Right lung (tissue), 5 donors: ENCODE data around the gene TOMM6. TPM values are rescaled to one million over a fixed set of nuclear protein-coding genes. Genes with fewer than 3 reads are reported as not detected.
"Not testable (repeated sequence)": the region's sequence is repeated elsewhere in the genome, so short reads cannot be mapped to it uniquely, and the experiment has no call there.

Source experiments
- DNase-seq, 2 donors: peaks; one replicate each; pipeline ENCODE4 v3.0.0-alpha.2; 2013
- polyA plus RNA-seq, 5 donors: library from polyadenylated mRNA; unstranded; fragments of 120-200 nt; gene quantifications; one replicate each; pipeline versions ENCODE4 v1.2.1 to v1.2.3, GENCODE V29; 2013; ENCODE audit warnings: inconsistent platforms in 1 of 5, low replicate concordance in 1 of 5; ENCODE audit not compliant: insufficient read length in 5 of 5, insufficient read depth in 1 of 5

TOMM6 gene
- polyA plus RNA-seq, 5 donors: 191 to 229 (median 205) TPM

DNA sequence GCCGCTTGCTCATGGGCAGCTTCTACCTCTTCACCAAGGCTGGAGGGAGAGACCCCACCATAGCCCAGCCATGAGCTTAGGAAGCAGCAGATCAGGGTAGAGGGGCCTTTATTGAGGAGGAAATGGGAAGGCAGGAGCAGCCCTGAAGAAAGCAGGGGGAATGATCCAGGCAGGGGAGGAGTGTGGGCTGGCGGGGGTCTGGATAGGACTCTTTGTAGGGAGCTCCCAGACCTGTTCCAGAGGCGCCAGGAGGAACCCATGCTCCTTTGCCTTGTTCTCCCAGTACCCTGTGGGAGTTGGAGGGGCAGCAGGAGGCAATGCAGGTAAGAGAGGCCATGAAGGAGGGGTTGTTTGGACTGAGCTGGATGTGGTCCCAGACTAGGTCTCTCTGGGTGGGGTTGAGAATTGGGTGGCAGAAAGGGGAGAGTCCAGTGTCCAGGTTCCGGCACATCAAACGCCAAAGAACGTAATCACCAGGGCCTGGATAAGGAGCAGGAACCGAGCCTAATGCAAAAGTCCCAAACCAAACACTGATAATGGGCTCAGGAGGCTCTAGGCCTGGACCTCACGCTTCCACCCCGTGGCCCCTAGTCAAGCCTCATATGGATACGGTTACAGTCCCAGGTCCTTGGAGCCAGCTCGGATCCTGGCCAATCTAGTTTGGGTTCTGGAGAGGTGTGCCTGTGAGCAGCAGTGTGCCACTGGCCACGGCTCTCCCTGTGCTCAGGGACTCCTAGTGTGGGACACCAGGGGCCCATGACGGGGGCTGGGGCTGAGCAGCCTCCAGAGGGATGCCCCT lies 28.2 kb upstream of the TOMM6 start:
- no peak for DNase-seq

GRCh38 chr6:41759905-41760579 lies 27.5 kb upstream of the TOMM6 start:
- no peak for DNase-seq

- DNase-seq: no peak
These were observed 24.0 kb upstream of the TOMM6 start for GRCh38 chr6:41763470-41763869.

GRCh38 chr6:41766043-41766664 lies 21.3 kb upstream of the TOMM6 start:
- not testable (repeated sequence) for DNase-seq

DNA sequence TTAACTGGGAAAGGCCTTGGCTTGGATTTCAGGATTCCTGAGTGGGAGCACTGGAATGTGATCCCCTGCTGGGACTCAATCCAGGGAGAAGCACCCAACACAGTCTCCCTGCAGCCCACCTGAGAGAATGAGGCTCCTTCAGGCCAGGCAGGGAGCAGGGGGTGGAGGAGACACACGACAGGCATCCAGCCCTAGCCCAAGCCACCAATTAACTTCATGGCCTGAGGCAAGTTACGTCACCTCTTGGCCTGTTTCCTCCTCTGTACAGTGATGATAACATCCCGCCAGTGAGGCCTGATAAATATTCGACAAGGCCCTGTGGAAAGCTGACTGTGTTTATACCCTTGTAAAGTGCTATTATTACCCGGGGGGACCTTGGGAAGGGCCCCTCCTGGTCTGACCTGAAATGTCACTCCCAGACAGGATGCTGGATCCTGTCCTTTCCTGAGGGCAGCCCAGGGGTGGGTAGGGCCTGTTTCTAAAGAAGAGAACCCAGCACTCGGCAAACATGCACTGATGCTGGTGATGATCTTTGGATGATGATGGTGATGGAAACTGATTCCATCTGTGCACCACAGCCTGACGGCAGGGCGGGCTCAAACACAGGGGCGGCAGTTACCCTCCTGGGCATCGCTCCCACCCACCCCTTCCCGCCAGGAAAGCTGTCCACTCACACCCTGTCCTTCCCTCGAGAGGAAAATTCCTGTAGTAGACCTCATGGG lies 20.2 kb upstream of the TOMM6 start:
- peak; percentile 86 to 89 for DNase-seq

DNA sequence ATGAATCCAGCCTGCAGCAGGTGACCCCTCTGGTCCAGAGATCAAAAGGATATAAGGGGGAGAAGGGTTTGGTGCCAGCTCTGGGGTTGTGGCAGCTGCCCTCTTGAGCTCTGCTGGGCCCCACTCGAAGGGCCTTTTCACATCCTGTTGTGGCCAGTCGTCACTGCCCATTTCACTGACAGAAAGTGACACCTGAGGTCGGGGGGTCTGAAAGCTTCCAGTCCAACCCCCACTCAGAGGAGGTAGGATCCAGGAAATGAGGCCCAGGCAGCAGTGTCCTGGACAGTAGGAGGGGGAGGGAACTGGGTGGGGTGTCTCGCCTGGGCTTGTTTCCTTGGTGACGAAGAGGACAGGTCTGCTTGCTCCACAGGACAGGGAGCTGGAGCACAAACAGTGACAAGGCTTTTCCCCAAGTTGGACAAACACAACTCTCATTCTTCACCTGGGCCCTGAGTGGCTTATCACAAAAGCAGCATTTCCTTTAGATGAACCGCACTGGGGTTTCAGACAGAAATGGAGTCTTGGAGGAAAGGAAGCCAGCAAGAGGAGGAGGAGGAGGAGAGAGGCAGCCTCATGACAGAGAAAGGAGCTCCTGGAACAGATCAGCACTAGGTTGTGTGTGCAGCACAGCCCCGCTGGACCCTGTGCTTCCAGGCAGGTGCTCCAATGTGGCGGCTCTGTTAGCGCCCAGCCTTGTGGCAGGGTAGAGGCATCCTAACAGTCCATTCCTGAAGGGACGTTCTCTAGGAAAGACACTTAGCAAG lies 18.8 kb upstream of the TOMM6 start:
- DNase-seq: no peak

GRCh38 chr6:41769376-41769775 lies 18.1 kb upstream of the TOMM6 start:
- DNase-seq: no peak

- DNase-seq: no peak
These were observed 17.0 kb upstream of the TOMM6 start for GRCh38 chr6:41770381-41771057.

- no peak for DNase-seq
These were observed 16.2 kb upstream of the TOMM6 start for GRCh38 chr6:41771058-41771983.

DNA sequence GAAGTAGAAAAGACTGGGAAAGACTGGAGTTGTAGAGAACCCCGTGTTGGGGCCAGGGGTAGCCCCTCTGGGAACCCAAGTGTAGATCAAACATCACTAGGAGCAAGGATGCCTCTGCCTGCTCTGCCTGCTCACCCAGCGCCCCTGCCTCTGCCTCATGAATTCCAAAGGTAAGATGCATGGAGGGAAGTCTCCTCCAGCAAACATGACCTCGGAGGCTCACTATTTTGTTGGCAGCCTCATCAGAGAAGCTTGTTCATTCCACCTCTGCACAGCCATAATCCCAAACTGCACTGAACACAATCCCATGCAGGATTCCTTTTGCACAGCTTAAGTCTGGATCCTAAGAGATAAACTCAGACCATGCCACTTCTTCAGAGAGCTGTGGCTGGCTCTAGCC lies 12.7 kb upstream of the TOMM6 start:
- DNase-seq: no peak

- no peak for DNase-seq
These were observed 12.1 kb upstream of the TOMM6 start for GRCh38 chr6:41775293-41775882.

DNA sequence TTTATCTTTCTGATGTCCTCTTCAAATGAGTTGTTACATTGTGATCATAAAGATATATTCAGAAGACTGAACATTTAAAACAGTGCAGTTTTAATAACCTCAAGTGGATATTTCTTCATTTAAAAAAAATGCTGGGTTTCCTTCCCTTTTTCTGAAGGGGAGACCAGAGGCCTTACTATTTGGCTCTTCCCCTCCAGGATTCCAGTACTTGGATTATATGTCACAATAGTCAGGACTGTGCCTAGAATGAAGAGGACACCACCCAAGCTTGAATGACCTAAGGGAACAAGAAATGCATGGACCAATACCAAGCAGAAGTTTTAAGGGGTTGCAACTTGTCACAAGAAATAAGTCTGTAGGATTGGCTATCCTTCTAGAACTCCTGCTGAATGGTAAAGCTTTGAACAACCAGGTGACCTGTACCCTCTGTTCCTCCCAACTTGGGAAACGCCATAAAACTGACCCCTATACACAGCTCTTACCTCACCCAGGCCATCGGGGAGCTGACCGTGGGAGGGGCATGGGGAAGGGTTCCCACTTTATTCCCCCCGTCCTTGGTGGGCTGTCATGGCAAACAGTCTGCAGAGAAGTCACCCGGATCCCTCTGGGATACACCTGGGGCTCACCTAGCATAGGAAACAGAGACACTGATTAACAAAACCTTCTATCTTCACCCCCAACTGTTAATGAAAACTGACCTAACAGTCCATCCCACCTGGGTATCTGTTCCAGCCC lies 9.8 kb upstream of the TOMM6 start:
- no peak for DNase-seq

DNA sequence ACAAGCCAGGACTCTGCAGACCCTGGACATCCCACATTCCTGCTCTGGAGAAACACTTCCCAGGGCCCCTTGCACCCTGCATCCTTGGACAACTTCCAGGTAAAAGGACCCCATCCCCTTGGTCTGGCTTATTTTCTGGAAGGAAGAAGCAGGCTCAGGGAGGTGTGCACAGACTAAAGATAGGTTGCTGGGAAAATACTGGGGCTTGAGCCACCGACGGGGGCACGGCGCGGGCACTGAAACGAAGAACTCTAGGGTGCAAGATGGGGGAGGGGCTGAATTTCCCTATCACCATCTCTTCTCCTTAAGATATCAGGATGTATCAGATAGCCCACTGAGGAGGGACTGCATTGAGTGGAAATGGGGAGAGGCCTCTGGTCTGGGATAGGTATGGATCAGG lies 8.6 kb upstream of the TOMM6 start:
- DNase-seq: no peak

GRCh38 chr6:41779336-41779735 lies 8.2 kb upstream of the TOMM6 start:
- DNase-seq: no peak

GRCh38 chr6:41779788-41780550 lies 7.5 kb upstream of the TOMM6 start, which contains the start of gene FRS3:
Gene FRS3 (minus strand): TSS chr6:41779900. CDS start chr6:41776987, 2,913 bp downstream.
- peak; percentile 97 to 98 for DNase-seq

- peak in 1 of 2 donors; percentile 49 for DNase-seq
These were observed 6.7 kb upstream of the TOMM6 start, which contains the start of gene PRICKLE4 for GRCh38 chr6:41780551-41781365. Gene PRICKLE4 (plus strand): TSS chr6:41780782. CDS start chr6:41783474, 2,692 bp downstream.

DNA sequence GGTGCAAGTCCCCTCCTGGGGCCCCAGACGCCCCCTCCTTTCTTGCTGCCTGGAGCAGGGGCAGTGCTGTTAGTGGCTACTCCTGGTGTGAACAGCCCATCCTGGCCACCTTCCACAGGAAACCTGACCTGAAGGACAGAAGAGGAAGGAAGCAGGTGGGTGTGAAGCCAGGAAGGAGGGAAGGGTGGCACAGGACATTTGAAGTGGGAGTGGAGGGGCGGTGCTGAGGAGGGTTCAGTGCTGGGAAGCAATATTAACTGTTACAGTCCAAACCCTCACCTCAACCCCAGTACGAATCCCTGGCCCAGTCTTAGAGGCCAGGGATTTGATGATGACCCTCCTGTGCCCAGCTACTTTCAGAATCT lies 6.1 kb upstream of the TOMM6 start:
- no peak for DNase-seq
